ENCODE data around the gene TMPRSS4.

The TMPRSS4 gene

GRCh38 chr11:118115048-118115447 is 38.2 kb downstream of the TMPRSS4 start:
- TF ChIP-seq EZH2phosphoT487 (IDR thresholded peaks at IDR 0.05; ENCODE audit: borderline replicate concordance), result no peak
- TF ChIP-seq CTCF (conservative IDR thresholded peaks at IDR 0.05; ENCODE audit: low read length), result no peak
- Histone ChIP-seq H3K9me3 (ENCODE audit: insufficient read depth, low read depth, low read length) (no peaks in the 10 kb centered on the region), H3K27me3 (ENCODE audit: insufficient read depth, low read length, poor library complexity, severe bottlenecking) (no peaks in the 10 kb centered on the region), H3K4me1 (ENCODE audit: insufficient read depth, low read length, poor library complexity, severe bottlenecking) (peaks cover 10% of the 10 kb centered on the region), H3K36me3 (ENCODE audit: insufficient read depth, low read length) (no peaks in the 10 kb centered on the region), H3K79me2 (ENCODE audit: insufficient read depth, low read length) (no peaks in the 10 kb centered on the region), H3K9ac (ENCODE audit: low read depth, low read length, poor library complexity, severe bottlenecking) (no peak overlapping the region), H3K4me3 (ENCODE audit: low read length, poor library complexity, severe bottlenecking) (no peak overlapping the region), H3K9me2 (replicated peaks; ENCODE audit: low read depth, low read length) (no peaks in the 10 kb centered on the region), H3F3A (ENCODE audit: low read depth) (no peaks in the 10 kb centered on the region), H3K4me2 (ENCODE audit: low read depth, low read length, poor library complexity, severe bottlenecking) (no peak overlapping the region), H4K20me1 (ENCODE audit: insufficient read depth, low read length, poor library complexity, severe bottlenecking) (no peaks in the 10 kb centered on the region), H2AFZ (ENCODE audit: low read length) (no peak overlapping the region)

GRCh38 chr11:118117790-118118601 is 41.1 kb downstream of the TMPRSS4 start:
- Histone ChIP-seq H3K4me1 (ENCODE audit: insufficient read depth, low read length, poor library complexity, severe bottlenecking) (peaks cover 10% of the 10 kb centered on the region), H4K20me1 (ENCODE audit: insufficient read depth, low read length, poor library complexity, severe bottlenecking) (no peaks in the 10 kb centered on the region), H3K9me2 (replicated peaks; ENCODE audit: low read depth, low read length) (no peaks in the 10 kb centered on the region), H3K9ac (ENCODE audit: low read depth, low read length, poor library complexity, severe bottlenecking) (no peak overlapping the region), H3K4me2 (ENCODE audit: low read depth, low read length, poor library complexity, severe bottlenecking) (peak overlapping the region; percentile 5), H3F3A (ENCODE audit: low read depth) (no peaks in the 10 kb centered on the region), H3K36me3 (ENCODE audit: insufficient read depth, low read length) (no peaks in the 10 kb centered on the region), H3K27me3 (ENCODE audit: insufficient read depth, low read length, poor library complexity, severe bottlenecking) (no peaks in the 10 kb centered on the region), H3K79me2 (ENCODE audit: insufficient read depth, low read length) (no peaks in the 10 kb centered on the region), H3K4me3 (ENCODE audit: low read length, poor library complexity, severe bottlenecking) (no peak overlapping the region), H3K9me3 (ENCODE audit: insufficient read depth, low read depth, low read length) (peaks cover 4% of the 10 kb centered on the region; the same call in 1 of the 2 replicates), H2AFZ (ENCODE audit: low read length) (no peak overlapping the region)
- TF ChIP-seq EZH2phosphoT487 (IDR thresholded peaks at IDR 0.05; ENCODE audit: borderline replicate concordance), result no peak
- no peak for TF ChIP-seq CTCF (conservative IDR thresholded peaks at IDR 0.05; ENCODE audit: low read length)

- Histone ChIP-seq H3K9ac (ENCODE audit: low read depth, low read length, poor library complexity, severe bottlenecking) (no peak overlapping the region), H3K9me3 (ENCODE audit: insufficient read depth, low read depth, low read length) (peaks cover 4% of the 10 kb centered on the region; the same call in 1 of the 2 replicates), H3K4me3 (ENCODE audit: low read length, poor library complexity, severe bottlenecking) (no peak overlapping the region), H4K20me1 (ENCODE audit: insufficient read depth, low read length, poor library complexity, severe bottlenecking) (no peaks in the 10 kb centered on the region), H3K9me2 (replicated peaks; ENCODE audit: low read depth, low read length) (no peaks in the 10 kb centered on the region), H3K27me3 (ENCODE audit: insufficient read depth, low read length, poor library complexity, severe bottlenecking) (no peaks in the 10 kb centered on the region), H3K79me2 (ENCODE audit: insufficient read depth, low read length) (no peaks in the 10 kb centered on the region), H3K4me2 (ENCODE audit: low read depth, low read length, poor library complexity, severe bottlenecking) (no peak overlapping the region), H2AFZ (ENCODE audit: low read length) (no peak overlapping the region), H3K36me3 (ENCODE audit: insufficient read depth, low read length) (no peaks in the 10 kb centered on the region), H3F3A (ENCODE audit: low read depth) (no peaks in the 10 kb centered on the region), H3K4me1 (ENCODE audit: insufficient read depth, low read length, poor library complexity, severe bottlenecking) (peaks cover 4% of the 10 kb centered on the region)
- TF ChIP-seq CTCF (conservative IDR thresholded peaks at IDR 0.05; ENCODE audit: low read length) (no peak), EZH2phosphoT487 (IDR thresholded peaks at IDR 0.05; ENCODE audit: borderline replicate concordance) (no peak)
These were observed 43.9 kb downstream of the TMPRSS4 start for GRCh38 chr11:118120793-118121192.
